ENCODE data around the gene ST8SIA6. TPM values are rescaled to one million over a fixed set of nuclear protein-coding genes. Genes with fewer than 3 reads are reported as not detected.

ST8SIA6 gene
- total and polyA plus RNA-seq, 9 of the 15 experiments (the other 6 are each of a cell fraction or from before 2014, with no cell fraction given) = 0.69 to 6.7 (median 5.0) TPM

DNA sequence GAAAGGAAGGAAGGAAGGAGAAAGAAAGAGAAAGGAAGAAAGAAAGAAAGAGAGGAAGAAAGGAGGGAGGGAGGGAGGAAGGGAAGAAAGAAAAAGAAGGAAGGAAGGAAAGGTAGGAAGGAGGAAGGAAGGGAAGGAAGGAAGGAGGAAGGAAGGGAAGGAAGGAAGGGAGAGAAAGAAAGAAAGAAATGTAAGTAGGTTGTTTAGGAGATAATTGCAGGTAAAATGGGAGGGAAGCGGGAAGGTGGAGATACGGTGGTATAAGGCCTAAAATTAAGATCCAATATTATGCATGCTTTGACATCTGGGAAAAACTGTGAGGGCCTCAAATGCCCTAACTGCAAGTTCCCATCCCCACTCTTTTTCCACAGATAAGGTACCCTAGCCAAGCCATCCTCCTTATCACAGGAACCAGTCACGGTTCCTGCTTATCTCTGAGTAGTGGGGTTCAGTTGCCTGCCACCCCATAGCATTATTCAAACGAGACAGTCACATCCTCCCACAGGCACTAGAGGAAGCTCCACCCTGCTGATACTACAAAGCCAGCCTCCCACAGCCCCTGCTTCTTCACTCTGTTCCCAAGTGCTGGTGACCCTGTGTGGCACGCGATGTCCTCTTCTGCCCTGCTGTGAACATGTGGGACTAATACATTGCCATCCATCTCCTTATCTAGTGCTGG, 28.7 kb downstream of the ST8SIA6 start (continued):
- TF ChIP-seq RNF2 (IDR thresholded peaks at IDR 0.05) = peak; percentile 100
- peak; percentile 91 for TF ChIP-seq BRD4 (IDR thresholded peaks at IDR 0.05)
- peak; percentile 93 for TF ChIP-seq KDM1A (IDR thresholded peaks at IDR 0.05)
- TF ChIP-seq, protein P1, sequence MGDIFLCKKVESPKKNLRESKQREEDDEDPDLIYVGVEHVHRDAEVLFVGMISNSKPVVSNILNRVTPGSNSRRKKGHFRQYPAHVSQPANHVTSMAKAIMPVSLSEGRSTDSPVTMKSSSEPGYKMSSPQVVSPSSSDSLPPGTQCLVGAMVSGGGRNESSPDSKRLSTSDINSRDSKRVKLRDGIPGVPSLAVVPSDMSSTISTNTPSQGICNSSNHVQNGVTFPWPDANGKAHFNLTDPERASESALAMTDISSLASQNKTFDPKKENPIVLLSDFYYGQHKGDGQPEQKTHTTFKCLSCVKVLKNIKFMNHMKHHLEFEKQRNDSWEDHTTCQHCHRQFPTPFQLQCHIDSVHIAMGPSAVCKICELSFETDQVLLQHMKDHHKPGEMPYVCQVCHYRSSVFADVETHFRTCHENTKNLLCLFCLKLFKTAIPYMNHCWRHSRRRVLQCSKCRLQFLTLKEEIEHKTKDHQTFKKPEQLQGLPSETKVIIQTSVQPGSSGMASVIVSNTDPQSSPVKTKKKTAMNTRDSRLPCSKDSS (IDR thresholded peaks at IDR 0.05; ENCODE audit: low read depth, partially characterized antibody) = peak; percentile 81
- TF ChIP-seq CBX8 (IDR thresholded peaks at IDR 0.05; ENCODE audit: borderline replicate concordance, extremely low read depth, low read depth, low read length, poor library complexity, severe bottlenecking) = no peak
- no peak; the same call in 1 of the 2 replicates for TF ChIP-seq NR1H2 (CRISPR knock-in tag; IDR thresholded peaks at IDR 0.05)
- 0 out of 2 replicates have a peak, but pooled peaks have one; percentile 20 for TF ChIP-seq HDAC8 (tag; IDR thresholded peaks at IDR 0.05)
- TF ChIP-seq, protein P2, sequence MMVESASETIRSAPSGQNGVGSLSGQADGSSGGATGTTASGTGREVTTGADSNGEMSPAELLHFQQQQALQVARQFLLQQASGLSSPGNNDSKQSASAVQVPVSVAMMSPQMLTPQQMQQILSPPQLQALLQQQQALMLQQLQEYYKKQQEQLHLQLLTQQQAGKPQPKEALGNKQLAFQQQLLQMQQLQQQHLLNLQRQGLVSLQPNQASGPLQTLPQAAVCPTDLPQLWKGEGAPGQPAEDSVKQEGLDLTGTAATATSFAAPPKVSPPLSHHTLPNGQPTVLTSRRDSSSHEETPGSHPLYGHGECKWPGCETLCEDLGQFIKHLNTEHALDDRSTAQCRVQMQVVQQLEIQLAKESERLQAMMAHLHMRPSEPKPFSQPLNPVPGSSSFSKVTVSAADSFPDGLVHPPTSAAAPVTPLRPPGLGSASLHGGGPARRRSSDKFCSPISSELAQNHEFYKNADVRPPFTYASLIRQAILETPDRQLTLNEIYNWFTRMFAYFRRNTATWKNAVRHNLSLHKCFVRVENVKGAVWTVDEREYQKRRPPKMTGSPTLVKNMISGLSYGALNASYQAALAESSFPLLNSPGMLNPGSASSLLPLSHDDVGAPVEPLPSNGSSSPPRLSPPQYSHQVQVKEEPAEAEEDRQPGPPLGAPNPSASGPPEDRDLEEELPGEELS (CRISPR knock-in tag; IDR thresholded peaks at IDR 0.05; ENCODE audit: borderline replicate concordance) = no peak
- peak; percentile 96; the same call in 1 of the 2 replicates for TF ChIP-seq EZH2 (IDR thresholded peaks at IDR 0.05; ENCODE audit: borderline replicate concordance, low read depth, low read length)
- peak in 1 of 2 experiments; percentile 87; a peak in 2 of 4 replicates for TF ChIP-seq NONO (IDR thresholded peaks at IDR 0.05; ENCODE audit: low read depth in 2 of 2, low read length in 1 of 2)
- peak; percentile 97 for TF ChIP-seq OTX1 (CRISPR knock-in tag; IDR thresholded peaks at IDR 0.05)
- TF ChIP-seq, protein P3, sequence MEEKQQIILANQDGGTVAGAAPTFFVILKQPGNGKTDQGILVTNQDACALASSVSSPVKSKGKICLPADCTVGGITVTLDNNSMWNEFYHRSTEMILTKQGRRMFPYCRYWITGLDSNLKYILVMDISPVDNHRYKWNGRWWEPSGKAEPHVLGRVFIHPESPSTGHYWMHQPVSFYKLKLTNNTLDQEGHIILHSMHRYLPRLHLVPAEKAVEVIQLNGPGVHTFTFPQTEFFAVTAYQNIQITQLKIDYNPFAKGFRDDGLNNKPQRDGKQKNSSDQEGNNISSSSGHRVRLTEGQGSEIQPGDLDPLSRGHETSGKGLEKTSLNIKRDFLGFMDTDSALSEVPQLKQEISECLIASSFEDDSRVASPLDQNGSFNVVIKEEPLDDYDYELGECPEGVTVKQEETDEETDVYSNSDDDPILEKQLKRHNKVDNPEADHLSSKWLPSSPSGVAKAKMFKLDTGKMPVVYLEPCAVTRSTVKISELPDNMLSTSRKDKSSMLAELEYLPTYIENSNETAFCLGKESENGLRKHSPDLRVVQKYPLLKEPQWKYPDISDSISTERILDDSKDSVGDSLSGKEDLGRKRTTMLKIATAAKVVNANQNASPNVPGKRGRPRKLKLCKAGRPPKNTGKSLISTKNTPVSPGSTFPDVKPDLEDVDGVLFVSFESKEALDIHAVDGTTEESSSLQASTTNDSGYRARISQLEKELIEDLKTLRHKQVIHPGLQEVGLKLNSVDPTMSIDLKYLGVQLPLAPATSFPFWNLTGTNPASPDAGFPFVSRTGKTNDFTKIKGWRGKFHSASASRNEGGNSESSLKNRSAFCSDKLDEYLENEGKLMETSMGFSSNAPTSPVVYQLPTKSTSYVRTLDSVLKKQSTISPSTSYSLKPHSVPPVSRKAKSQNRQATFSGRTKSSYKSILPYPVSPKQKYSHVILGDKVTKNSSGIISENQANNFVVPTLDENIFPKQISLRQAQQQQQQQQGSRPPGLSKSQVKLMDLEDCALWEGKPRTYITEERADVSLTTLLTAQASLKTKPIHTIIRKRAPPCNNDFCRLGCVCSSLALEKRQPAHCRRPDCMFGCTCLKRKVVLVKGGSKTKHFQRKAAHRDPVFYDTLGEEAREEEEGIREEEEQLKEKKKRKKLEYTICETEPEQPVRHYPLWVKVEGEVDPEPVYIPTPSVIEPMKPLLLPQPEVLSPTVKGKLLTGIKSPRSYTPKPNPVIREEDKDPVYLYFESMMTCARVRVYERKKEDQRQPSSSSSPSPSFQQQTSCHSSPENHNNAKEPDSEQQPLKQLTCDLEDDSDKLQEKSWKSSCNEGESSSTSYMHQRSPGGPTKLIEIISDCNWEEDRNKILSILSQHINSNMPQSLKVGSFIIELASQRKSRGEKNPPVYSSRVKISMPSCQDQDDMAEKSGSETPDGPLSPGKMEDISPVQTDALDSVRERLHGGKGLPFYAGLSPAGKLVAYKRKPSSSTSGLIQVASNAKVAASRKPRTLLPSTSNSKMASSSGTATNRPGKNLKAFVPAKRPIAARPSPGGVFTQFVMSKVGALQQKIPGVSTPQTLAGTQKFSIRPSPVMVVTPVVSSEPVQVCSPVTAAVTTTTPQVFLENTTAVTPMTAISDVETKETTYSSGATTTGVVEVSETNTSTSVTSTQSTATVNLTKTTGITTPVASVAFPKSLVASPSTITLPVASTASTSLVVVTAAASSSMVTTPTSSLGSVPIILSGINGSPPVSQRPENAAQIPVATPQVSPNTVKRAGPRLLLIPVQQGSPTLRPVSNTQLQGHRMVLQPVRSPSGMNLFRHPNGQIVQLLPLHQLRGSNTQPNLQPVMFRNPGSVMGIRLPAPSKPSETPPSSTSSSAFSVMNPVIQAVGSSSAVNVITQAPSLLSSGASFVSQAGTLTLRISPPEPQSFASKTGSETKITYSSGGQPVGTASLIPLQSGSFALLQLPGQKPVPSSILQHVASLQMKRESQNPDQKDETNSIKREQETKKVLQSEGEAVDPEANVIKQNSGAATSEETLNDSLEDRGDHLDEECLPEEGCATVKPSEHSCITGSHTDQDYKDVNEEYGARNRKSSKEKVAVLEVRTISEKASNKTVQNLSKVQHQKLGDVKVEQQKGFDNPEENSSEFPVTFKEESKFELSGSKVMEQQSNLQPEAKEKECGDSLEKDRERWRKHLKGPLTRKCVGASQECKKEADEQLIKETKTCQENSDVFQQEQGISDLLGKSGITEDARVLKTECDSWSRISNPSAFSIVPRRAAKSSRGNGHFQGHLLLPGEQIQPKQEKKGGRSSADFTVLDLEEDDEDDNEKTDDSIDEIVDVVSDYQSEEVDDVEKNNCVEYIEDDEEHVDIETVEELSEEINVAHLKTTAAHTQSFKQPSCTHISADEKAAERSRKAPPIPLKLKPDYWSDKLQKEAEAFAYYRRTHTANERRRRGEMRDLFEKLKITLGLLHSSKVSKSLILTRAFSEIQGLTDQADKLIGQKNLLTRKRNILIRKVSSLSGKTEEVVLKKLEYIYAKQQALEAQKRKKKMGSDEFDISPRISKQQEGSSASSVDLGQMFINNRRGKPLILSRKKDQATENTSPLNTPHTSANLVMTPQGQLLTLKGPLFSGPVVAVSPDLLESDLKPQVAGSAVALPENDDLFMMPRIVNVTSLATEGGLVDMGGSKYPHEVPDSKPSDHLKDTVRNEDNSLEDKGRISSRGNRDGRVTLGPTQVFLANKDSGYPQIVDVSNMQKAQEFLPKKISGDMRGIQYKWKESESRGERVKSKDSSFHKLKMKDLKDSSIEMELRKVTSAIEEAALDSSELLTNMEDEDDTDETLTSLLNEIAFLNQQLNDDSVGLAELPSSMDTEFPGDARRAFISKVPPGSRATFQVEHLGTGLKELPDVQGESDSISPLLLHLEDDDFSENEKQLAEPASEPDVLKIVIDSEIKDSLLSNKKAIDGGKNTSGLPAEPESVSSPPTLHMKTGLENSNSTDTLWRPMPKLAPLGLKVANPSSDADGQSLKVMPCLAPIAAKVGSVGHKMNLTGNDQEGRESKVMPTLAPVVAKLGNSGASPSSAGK (IDR thresholded peaks at IDR 0.05) = peak; percentile 66

Measured in K562 (cell line).